SU-DHL-6 (cell line): ENCODE data around the gene GPX1.

Experiments
- H2AFZ ChIP-seq: fragments of 200-600 bp; sonication (generic); 2 replicates; pipeline ENCODE4 v1.6.1; 2014; ENCODE audit warnings: low read depth, mild to moderate bottlenecking, moderate library complexity, mixed read lengths, antibody characterized with exemption, low read length; ENCODE audit not compliant: severe bottlenecking
- H3F3A ChIP-seq: fragments of 200-600 bp; shearing (Covaris generic); 2 replicates; pipeline ENCODE4 v1.6.0; 2016; ENCODE audit warnings: antibody characterized with exemption, mild to moderate bottlenecking; ENCODE audit not compliant: insufficient read depth
- H3K27ac ChIP-seq: fragments of 200-600 bp; sonication (generic); 2 replicates; pipeline ENCODE4 v1.5.1; 2016; ENCODE audit warnings: low read depth, mild to moderate bottlenecking, low read length, moderate library complexity, mixed read lengths
- H3K27me3 ChIP-seq: fragments of 200-600 bp; sonication (generic), shearing (Covaris generic); 2 replicates; pipeline ENCODE4 v1.6.0; 2014; ENCODE audit warnings: mild to moderate bottlenecking, low read length
- H3K36me3 ChIP-seq: fragments of 200-600 bp; sonication (generic); 2 replicates; pipeline ENCODE4 v1.6.1; 2014; ENCODE audit warnings: mild to moderate bottlenecking, low read length, mixed read lengths
- H3K4me2 ChIP-seq: fragments of 300-600, 200-600 bp; shearing (Covaris generic), sonication (generic); 2 replicates; pipeline ENCODE4 v1.6.0; 2014; ENCODE audit warnings: low read length, low read depth, mild to moderate bottlenecking; ENCODE audit not compliant: poor library complexity, severe bottlenecking
- H3K4me3 ChIP-seq: fragments of 200-600 bp; sonication (generic); 2 replicates; pipeline ENCODE4 v1.5.1; 2014; ENCODE audit warnings: antibody characterized with exemption, low read length, mild to moderate bottlenecking, mixed read lengths; ENCODE audit not compliant: insufficient read depth, poor library complexity, severe bottlenecking
- H3K79me2 ChIP-seq: fragments of 200-600 bp; sonication (generic); 2 replicates; pipeline ENCODE4 v1.6.1; 2014; ENCODE audit warnings: mild to moderate bottlenecking, low read length, moderate library complexity; ENCODE audit not compliant: insufficient read depth
- H3K9ac ChIP-seq: fragments of 200-600 bp; sonication (generic); 2 replicates; pipeline ENCODE4 v1.7.0; 2014; ENCODE audit warnings: mild to moderate bottlenecking, low read length
- H3K9me2 ChIP-seq: fragments of 200-600 bp; sonication (generic); replicated peaks from 2 replicates; pipeline ENCODE4 v1.6.1; 2014; ENCODE audit warnings: low read length; ENCODE audit not compliant: insufficient read depth
- H3K9me3 ChIP-seq: fragments of 200-600 bp; sonication (generic); 2 replicates; pipeline ENCODE4 v1.6.1; 2014; ENCODE audit warnings: low read length, mixed read lengths; ENCODE audit not compliant: insufficient read depth
- H4K20me1 ChIP-seq: fragments of 200-600 bp; sonication (generic); 2 replicates; pipeline ENCODE4 v1.6.1; 2014; ENCODE audit warnings: low read depth, mild to moderate bottlenecking, antibody characterized with exemption, low read length, moderate library complexity, mixed read lengths
- CTCF ChIP-seq: fragments of 200-600 bp; sonication (generic); IDR thresholded peaks from one replicate; pipeline ENCODE4 v1.5.1; 2017; ENCODE audit warnings: antibody characterized with exemption, mild to moderate bottlenecking, low read length, moderate library complexity; ENCODE audit not compliant: insufficient read depth, poor library complexity, severe bottlenecking
- EZH2phosphoT487 ChIP-seq: fragments of 200-600 bp; sonication (generic), shearing (Covaris generic); conservative IDR thresholded peaks from 2 replicates; pipeline ENCODE4 v1.6.1; 2018; ENCODE audit warnings: mild to moderate bottlenecking, antibody characterized with exemption, low read length, moderate library complexity, mixed read lengths

The GPX1 gene

GRCh38 chr3:49324768-49325167 lies 33.4 kb downstream of the GPX1 start:
- H3K9ac ChIP-seq = no peak overlapping the region
- H3K79me2 ChIP-seq = peaks cover under 1% of the 10 kb centered on the region; the same call in 1 of the 2 replicates
- TF ChIP-seq EZH2phosphoT487 = no peak
- TF ChIP-seq CTCF = no peak
- no peaks in the 10 kb centered on the region for H4K20me1 ChIP-seq
- no peak overlapping the region for H3K4me2 ChIP-seq
- H3K9me3 ChIP-seq = no peaks in the 10 kb centered on the region
- H3K9me2 ChIP-seq = no peaks in the 10 kb centered on the region
- H3K27ac ChIP-seq = no peak overlapping the region
- H3K27me3 ChIP-seq = no peaks in the 10 kb centered on the region
- H3K4me3 ChIP-seq = no peak overlapping the region
- no peak overlapping the region for H2AFZ ChIP-seq
- H3K36me3 ChIP-seq = peaks cover 12% of the 10 kb centered on the region; the same call in 1 of the 2 replicates
- H3F3A ChIP-seq = no peaks in the 10 kb centered on the region

GRCh38 chr3:49316696-49317457 lies 41.3 kb downstream of the GPX1 start:
- no peaks in the 10 kb centered on the region for H3K79me2 ChIP-seq
- no peak overlapping the region for H3K4me2 ChIP-seq
- no peak overlapping the region for H3K4me3 ChIP-seq
- no peaks in the 10 kb centered on the region for H3K9me2 ChIP-seq
- H3F3A ChIP-seq = no peaks in the 10 kb centered on the region
- no peak overlapping the region for H3K27ac ChIP-seq
- no peak overlapping the region for H2AFZ ChIP-seq
- H3K27me3 ChIP-seq = no peaks in the 10 kb centered on the region
- H3K9ac ChIP-seq = no peak overlapping the region
- no peaks in the 10 kb centered on the region; the same call in 1 of the 2 replicates for H3K36me3 ChIP-seq
- no peaks in the 10 kb centered on the region for H3K9me3 ChIP-seq
- H4K20me1 ChIP-seq = no peaks in the 10 kb centered on the region
- TF ChIP-seq CTCF (no peak), EZH2phosphoT487 (no peak)

GRCh38 chr3:49313896-49314688 lies 44.1 kb downstream of the GPX1 start:
- no peaks in the 10 kb centered on the region for H4K20me1 ChIP-seq
- H3K36me3 ChIP-seq = no peaks in the 10 kb centered on the region; the same call in 1 of the 2 replicates
- no peak overlapping the region for H3K4me2 ChIP-seq
- TF ChIP-seq CTCF = no peak
- TF ChIP-seq EZH2phosphoT487 = no peak
- no peaks in the 10 kb centered on the region for H3F3A ChIP-seq
- H3K27ac ChIP-seq = no peak overlapping the region
- H3K9me3 ChIP-seq = no peaks in the 10 kb centered on the region
- H2AFZ ChIP-seq = no peak overlapping the region
- H3K27me3 ChIP-seq = no peaks in the 10 kb centered on the region
- no peak overlapping the region for H3K4me3 ChIP-seq
- H3K79me2 ChIP-seq = no peaks in the 10 kb centered on the region
- no peak overlapping the region for H3K9ac ChIP-seq
- H3K9me2 ChIP-seq = no peaks in the 10 kb centered on the region
